ENCODE results near the gene TEX54.
A peak's percentile ranks its signal among the peaks of the same experiment; 100 is the strongest.

TEX54 gene

GRCh38 chr11:62853279-62853965, 20.8 kb upstream of the TEX54 start:
- no peak for TF ChIP-seq EZH2 (optimal IDR thresholded peaks at IDR 0.05; ENCODE audit: low read depth, low read length)
- TF ChIP-seq, protein P1, sequence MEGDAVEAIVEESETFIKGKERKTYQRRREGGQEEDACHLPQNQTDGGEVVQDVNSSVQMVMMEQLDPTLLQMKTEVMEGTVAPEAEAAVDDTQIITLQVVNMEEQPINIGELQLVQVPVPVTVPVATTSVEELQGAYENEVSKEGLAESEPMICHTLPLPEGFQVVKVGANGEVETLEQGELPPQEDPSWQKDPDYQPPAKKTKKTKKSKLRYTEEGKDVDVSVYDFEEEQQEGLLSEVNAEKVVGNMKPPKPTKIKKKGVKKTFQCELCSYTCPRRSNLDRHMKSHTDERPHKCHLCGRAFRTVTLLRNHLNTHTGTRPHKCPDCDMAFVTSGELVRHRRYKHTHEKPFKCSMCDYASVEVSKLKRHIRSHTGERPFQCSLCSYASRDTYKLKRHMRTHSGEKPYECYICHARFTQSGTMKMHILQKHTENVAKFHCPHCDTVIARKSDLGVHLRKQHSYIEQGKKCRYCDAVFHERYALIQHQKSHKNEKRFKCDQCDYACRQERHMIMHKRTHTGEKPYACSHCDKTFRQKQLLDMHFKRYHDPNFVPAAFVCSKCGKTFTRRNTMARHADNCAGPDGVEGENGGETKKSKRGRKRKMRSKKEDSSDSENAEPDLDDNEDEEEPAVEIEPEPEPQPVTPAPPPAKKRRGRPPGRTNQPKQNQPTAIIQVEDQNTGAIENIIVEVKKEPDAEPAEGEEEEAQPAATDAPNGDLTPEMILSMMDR (IDR thresholded peaks at IDR 0.05; ENCODE audit: low read length), result no peak
- TF ChIP-seq EZH2phosphoT487 (IDR thresholded peaks at IDR 0.05; ENCODE audit: low read length), result no peak
- peaks cover 65% of the 10 kb centered on the region for H3F3A ChIP-seq (ENCODE audit: insufficient read depth, low read length)
- peaks cover 28% of the 10 kb centered on the region for H3K36me3 ChIP-seq (replicated peaks; ENCODE audit: insufficient read depth, low read length)
- DNase-seq, result no peak
- H2AFZ ChIP-seq (ENCODE audit: low read length), result no peak overlapping the region
- peak overlapping the region; percentile 100 for H3K4me3 ChIP-seq (ENCODE audit: low read length)
- no peaks in the 10 kb centered on the region for H3K9me2 ChIP-seq (replicated peaks; ENCODE audit: insufficient read depth, low read length)
- peak overlapping the region; percentile 74 for H3K4me2 ChIP-seq (ENCODE audit: low read depth, low read length)
- H3K79me2 ChIP-seq (ENCODE audit: low read length), result peaks cover 56% of the 10 kb centered on the region
- peaks cover 35% of the 10 kb centered on the region for H4K20me1 ChIP-seq (ENCODE audit: insufficient read depth, low read length)
- H3K4me1 ChIP-seq (ENCODE audit: low read length), result peaks cover 28% of the 10 kb centered on the region
- H3K9ac ChIP-seq (ENCODE audit: low read length), result peak overlapping the region; percentile 99; the same call in 1 of the 2 replicates
- peak overlapping the region; percentile 74; the same call in 1 of the 2 replicates for H3K27ac ChIP-seq (ENCODE audit: low read length)
- H3K9me3 ChIP-seq (replicated peaks; ENCODE audit: insufficient read depth, low read length), result no peaks in the 10 kb centered on the region
- H3K27me3 ChIP-seq (replicated peaks; ENCODE audit: insufficient read depth, low read length), result no peaks in the 10 kb centered on the region

DNA sequence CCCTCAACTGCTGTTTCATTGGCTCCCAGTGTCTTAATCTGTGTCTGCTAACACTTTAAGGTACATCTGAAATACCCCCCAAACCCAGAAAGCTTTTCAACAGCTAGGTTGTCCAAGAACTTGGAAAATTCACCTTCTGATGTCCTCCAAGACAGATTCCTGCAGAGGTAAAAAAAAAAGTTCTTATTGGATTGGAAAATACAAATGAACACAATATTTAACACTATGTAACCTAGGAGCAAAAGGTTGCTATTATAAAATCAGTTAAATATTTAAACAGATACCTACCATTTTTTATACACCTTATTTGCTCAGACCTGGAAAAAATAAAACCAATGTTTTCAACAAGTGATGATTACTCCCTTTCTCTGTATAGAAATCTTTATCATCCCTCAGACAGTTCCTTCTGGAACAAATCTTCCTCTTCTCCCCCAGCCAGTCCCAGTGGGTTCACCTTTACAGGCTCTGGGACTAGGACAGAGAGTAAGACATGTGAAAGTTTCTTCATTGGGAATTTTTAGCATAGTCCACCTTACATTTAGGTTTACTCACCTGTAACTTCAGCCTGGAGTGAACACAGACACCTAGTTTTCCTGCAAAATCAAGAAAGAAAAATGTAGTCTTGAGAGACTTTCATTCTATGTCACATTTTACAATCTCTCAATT, 20.0 kb upstream of the TEX54 start:
- Histone ChIP-seq H3K4me1 (ENCODE audit: low read length) (peaks cover 26% of the 10 kb centered on the region), H2AFZ (ENCODE audit: low read length) (no peak overlapping the region), H3K27me3 (replicated peaks; ENCODE audit: insufficient read depth, low read length) (no peaks in the 10 kb centered on the region), H3K4me2 (ENCODE audit: low read depth, low read length) (peak overlapping the region; percentile 74), H4K20me1 (ENCODE audit: insufficient read depth, low read length) (peaks cover 35% of the 10 kb centered on the region), H3K27ac (ENCODE audit: low read length) (peak overlapping the region; percentile 74; the same call in 1 of the 2 replicates), H3K9me2 (replicated peaks; ENCODE audit: insufficient read depth, low read length) (no peaks in the 10 kb centered on the region), H3K9ac (ENCODE audit: low read length) (peak overlapping the region; percentile 99; the same call in 1 of the 2 replicates), H3K4me3 (ENCODE audit: low read length) (peak overlapping the region; percentile 100; the same call in 1 of the 2 replicates), H3F3A (ENCODE audit: insufficient read depth, low read length) (peaks cover 65% of the 10 kb centered on the region), H3K9me3 (replicated peaks; ENCODE audit: insufficient read depth, low read length) (no peaks in the 10 kb centered on the region), H3K79me2 (ENCODE audit: low read length) (peaks cover 48% of the 10 kb centered on the region), H3K36me3 (replicated peaks; ENCODE audit: insufficient read depth, low read length) (peaks cover 28% of the 10 kb centered on the region)
- no peak for TF ChIP-seq EZH2phosphoT487 (IDR thresholded peaks at IDR 0.05; ENCODE audit: low read length)
- TF ChIP-seq, protein P1 (IDR thresholded peaks at IDR 0.05; ENCODE audit: low read length), result no peak
- no peak for TF ChIP-seq EZH2 (optimal IDR thresholded peaks at IDR 0.05; ENCODE audit: low read depth, low read length)
- DNase-seq, result no peak

- Histone ChIP-seq H3K9ac (ENCODE audit: low read length) (no peak overlapping the region), H2AFZ (ENCODE audit: low read length) (no peak overlapping the region), H3K27me3 (replicated peaks; ENCODE audit: insufficient read depth, low read length) (no peaks in the 10 kb centered on the region), H3K9me3 (replicated peaks; ENCODE audit: insufficient read depth, low read length) (no peaks in the 10 kb centered on the region), H3K27ac (ENCODE audit: low read length) (peak overlapping the region; percentile 45; the same call in 1 of the 2 replicates), H3K9me2 (replicated peaks; ENCODE audit: insufficient read depth, low read length) (no peaks in the 10 kb centered on the region), H3K4me2 (ENCODE audit: low read depth, low read length) (no peak overlapping the region), H4K20me1 (ENCODE audit: insufficient read depth, low read length) (peaks cover 35% of the 10 kb centered on the region), H3K4me1 (ENCODE audit: low read length) (peaks cover 24% of the 10 kb centered on the region), H3K4me3 (ENCODE audit: low read length) (no peak overlapping the region), H3K36me3 (replicated peaks; ENCODE audit: insufficient read depth, low read length) (peaks cover 28% of the 10 kb centered on the region), H3K79me2 (ENCODE audit: low read length) (peaks cover 41% of the 10 kb centered on the region), H3F3A (ENCODE audit: insufficient read depth, low read length) (peaks cover 65% of the 10 kb centered on the region)
- no peak for TF ChIP-seq EZH2 (optimal IDR thresholded peaks at IDR 0.05; ENCODE audit: low read depth, low read length)
- TF ChIP-seq, protein P1 (IDR thresholded peaks at IDR 0.05; ENCODE audit: low read length), result no peak
- TF ChIP-seq EZH2phosphoT487 (IDR thresholded peaks at IDR 0.05; ENCODE audit: low read length), result no peak
- no peak for DNase-seq
Measured at GRCh38 chr11:62851807-62852522, 19.3 kb upstream of the TEX54 start.
